Astrocyte of the spinal cord (primary cell): ENCODE measurements around the gene SIRT3.

ENCODE experiments used
- DNase-seq: peaks from one replicate; pipeline ENCODE4 v3.0.0; 2011; ENCODE audit warnings: low read depth, low spot score
- H3K4me3 ChIP-seq: 2 replicates; pipeline ENCODE4 v1.5.1; 2011; ENCODE audit warnings: low read depth, mild to moderate bottlenecking, low read length, moderate library complexity
- CTCF ChIP-seq: IDR thresholded peaks from 2 replicates; pipeline ENCODE4 v1.5.1; 2012; ENCODE audit warnings: low read depth, mild to moderate bottlenecking, low read length, inconsistent platforms
- in situ Hi-C: cut with HindIII; loops from 2 replicates; pipeline ENCODE4 v1.10.0; 2017; ENCODE audit warnings: low sequenced_read_pairs

Gene SIRT3

GRCh38 chr11:253160-253885, 17.2 kb upstream of the SIRT3 start:
- DNase-seq = no peak
- H3K4me3 ChIP-seq = no peak overlapping the region
- TF ChIP-seq CTCF = no peak
- in situ Hi-C loops = no loop called here

- in situ Hi-C loops = no loop called here
- TF ChIP-seq CTCF = no peak
- no peak for DNase-seq
Measured at GRCh38 chr11:252666-253065, 16.5 kb upstream of the SIRT3 start.

GRCh38 chr11:251550-251949, 15.4 kb upstream of the SIRT3 start:
- no peak for TF ChIP-seq CTCF
- no peak overlapping the region for H3K4me3 ChIP-seq
- DNase-seq = no peak
- in situ Hi-C loops = no loop called here

More at GRCh38 chr11:252666-253065, 16.5 kb upstream of the SIRT3 start:
- H3K4me3 ChIP-seq = no peak overlapping the region

- in situ Hi-C loops = no loop called here
- peak; percentile 51 for DNase-seq
Measured at GRCh38 chr11:250740-251299, 14.7 kb upstream of the SIRT3 start.

GRCh38 chr11:250274-250673, 14.1 kb upstream of the SIRT3 start:
- H3K4me3 ChIP-seq = no peak overlapping the region
- TF ChIP-seq CTCF = no peak
- in situ Hi-C loops = no loop called here
- no peak for DNase-seq

More at GRCh38 chr11:250740-251299, 14.7 kb upstream of the SIRT3 start:
- TF ChIP-seq CTCF = peak; percentile 75
- no peak overlapping the region for H3K4me3 ChIP-seq

- TF ChIP-seq CTCF = no peak
- DNase-seq = no peak
- no peak overlapping the region for H3K4me3 ChIP-seq
- in situ Hi-C loops = no loop called here
Measured at GRCh38 chr11:249062-249461, 12.9 kb upstream of the SIRT3 start.
